ENCODE results near the gene GLMN. TPM values are rescaled to one million over a fixed set of nuclear protein-coding genes. Genes with fewer than 3 reads are reported as not detected.

GLMN gene
- total and polyA plus RNA-seq, 2 experiments from 2014 or later = 10.0 to 16.5 TPM

DNA sequence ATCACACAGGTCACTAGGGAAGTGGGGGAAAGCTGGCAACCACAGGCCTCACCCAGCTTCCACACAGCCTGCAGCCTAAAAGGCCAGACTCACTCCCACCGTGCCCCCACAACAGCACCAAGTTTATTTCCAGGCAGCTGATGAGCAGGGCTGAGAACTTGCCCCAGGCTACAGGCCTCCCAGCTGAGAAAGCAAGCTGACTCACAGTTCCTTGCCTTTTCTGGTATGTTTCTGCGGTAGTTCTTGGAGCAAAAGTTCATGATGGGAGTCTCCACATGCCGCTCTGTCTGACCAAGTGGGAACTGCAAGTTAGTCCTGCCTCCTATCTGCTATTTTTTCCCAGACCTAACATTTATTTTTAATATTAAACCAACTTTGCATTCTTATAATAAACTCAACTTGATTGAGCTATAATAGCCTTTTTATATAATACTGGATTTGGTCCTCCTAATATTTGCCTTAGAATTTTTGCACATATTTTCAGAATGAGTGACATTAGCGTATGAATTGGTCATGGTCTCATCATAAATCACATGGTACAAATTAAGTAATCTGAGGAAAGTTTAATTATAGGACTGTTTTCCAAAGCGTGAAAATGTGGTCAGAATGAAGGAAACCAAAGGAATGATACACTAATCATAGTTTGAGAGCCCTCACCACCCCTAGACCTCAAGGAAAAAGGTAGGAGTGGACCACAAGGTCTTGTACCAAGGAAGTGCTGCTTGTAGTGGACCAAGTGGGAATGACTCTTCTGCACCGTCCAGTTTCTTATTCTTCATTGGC, 30.8 kb upstream of the GLMN start:
- H3K36me3 ChIP-seq (replicated peaks; ENCODE audit: insufficient read depth, low read depth) = peaks cover 9% of the 10 kb centered on the region
- H3K4me1 ChIP-seq (ENCODE audit: insufficient read depth) = no peaks in the 10 kb centered on the region
- WGBS (ENCODE audit: low lambda C conversion rate, missing lambda C conversion rate) = 96% methylated on average over 6 of the region's 6 CpGs
- no peak overlapping the region for H2AFZ ChIP-seq
- H3K4me3 ChIP-seq = no peak overlapping the region
- H3K79me2 ChIP-seq = no peaks in the 10 kb centered on the region
- no peak overlapping the region for H3K27ac ChIP-seq
- H4K20me1 ChIP-seq (ENCODE audit: insufficient read depth, poor library complexity, severe bottlenecking) = no peaks in the 10 kb centered on the region
- no peak overlapping the region for H3K4me2 ChIP-seq
- H3K9me2 ChIP-seq (replicated peaks; ENCODE audit: insufficient read depth) = no peaks in the 10 kb centered on the region
- H3K9me3 ChIP-seq (ENCODE audit: low read depth) = peaks cover 12% of the 10 kb centered on the region
- TF ChIP-seq EZH2 (IDR thresholded peaks at IDR 0.05; ENCODE audit: borderline replicate concordance) (no peak), EZH2phosphoT487 (IDR thresholded peaks at IDR 0.05; ENCODE audit: low read depth, severe bottlenecking, unreplicated experiment) (no peak)
- TF ChIP-seq, protein P1, sequence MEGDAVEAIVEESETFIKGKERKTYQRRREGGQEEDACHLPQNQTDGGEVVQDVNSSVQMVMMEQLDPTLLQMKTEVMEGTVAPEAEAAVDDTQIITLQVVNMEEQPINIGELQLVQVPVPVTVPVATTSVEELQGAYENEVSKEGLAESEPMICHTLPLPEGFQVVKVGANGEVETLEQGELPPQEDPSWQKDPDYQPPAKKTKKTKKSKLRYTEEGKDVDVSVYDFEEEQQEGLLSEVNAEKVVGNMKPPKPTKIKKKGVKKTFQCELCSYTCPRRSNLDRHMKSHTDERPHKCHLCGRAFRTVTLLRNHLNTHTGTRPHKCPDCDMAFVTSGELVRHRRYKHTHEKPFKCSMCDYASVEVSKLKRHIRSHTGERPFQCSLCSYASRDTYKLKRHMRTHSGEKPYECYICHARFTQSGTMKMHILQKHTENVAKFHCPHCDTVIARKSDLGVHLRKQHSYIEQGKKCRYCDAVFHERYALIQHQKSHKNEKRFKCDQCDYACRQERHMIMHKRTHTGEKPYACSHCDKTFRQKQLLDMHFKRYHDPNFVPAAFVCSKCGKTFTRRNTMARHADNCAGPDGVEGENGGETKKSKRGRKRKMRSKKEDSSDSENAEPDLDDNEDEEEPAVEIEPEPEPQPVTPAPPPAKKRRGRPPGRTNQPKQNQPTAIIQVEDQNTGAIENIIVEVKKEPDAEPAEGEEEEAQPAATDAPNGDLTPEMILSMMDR (IDR thresholded peaks at IDR 0.05; ENCODE audit: poor library complexity) = no peak
- H3K27me3 ChIP-seq = no peaks in the 10 kb centered on the region
- no peak for DNase-seq (ENCODE audit: low spot score)

DNA sequence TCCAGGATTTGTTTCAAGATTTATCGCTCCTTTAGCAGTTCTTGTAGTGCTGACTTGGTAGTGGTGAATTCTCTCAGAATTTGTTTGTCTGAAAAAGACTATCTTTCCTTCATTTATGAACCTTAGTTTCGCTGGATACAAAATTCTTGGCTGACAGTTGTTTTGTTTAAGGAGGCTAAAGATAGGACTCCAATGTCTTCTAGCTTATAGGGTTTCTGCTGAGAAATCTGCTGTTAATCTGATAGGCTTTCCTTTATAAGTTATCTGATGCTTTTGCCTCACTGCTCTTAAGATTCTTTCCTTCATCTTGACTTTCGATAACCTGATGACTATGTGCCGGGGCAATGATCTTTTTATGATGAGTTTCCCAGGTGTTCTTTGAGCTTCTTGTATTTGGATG, 29.0 kb upstream of the GLMN start:
- no peak overlapping the region for H2AFZ ChIP-seq

DNA sequence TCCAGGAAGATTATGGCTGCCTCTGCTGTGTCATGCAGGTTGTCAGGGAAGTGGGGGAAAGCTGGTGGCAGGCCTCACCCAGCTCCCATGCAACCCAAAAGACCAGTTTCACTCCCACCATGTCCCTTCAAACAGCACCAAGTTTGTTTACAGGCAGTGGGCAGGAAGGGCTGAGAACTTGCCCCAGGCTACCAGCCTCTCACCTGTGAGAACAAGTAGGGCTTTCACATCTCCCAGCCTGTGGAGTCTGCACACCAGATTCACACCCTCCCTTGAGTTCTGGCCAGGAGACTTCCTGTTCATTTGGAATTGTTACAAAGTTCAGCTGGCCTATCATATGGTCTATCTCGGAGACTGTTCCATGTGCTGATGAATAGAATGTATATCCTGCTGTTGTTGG, 27.9 kb upstream of the GLMN start:
- Histone ChIP-seq H3K79me2 (no peaks in the 10 kb centered on the region), H3K4me2 (no peak overlapping the region), H3K27me3 (no peaks in the 10 kb centered on the region), H3K4me1 (ENCODE audit: insufficient read depth) (no peaks in the 10 kb centered on the region), H4K20me1 (ENCODE audit: insufficient read depth, poor library complexity, severe bottlenecking) (no peaks in the 10 kb centered on the region), H2AFZ (no peak overlapping the region), H3K27ac (no peak overlapping the region), H3K36me3 (replicated peaks; ENCODE audit: insufficient read depth, low read depth) (peaks cover 9% of the 10 kb centered on the region), H3K4me3 (no peak overlapping the region), H3K9me2 (replicated peaks; ENCODE audit: insufficient read depth) (no peaks in the 10 kb centered on the region), H3K9me3 (ENCODE audit: low read depth) (peaks cover 12% of the 10 kb centered on the region)
- TF ChIP-seq, protein P1 (IDR thresholded peaks at IDR 0.05; ENCODE audit: poor library complexity) = no peak
- TF ChIP-seq EZH2 (IDR thresholded peaks at IDR 0.05; ENCODE audit: borderline replicate concordance) (no peak), EZH2phosphoT487 (IDR thresholded peaks at IDR 0.05; ENCODE audit: low read depth, severe bottlenecking, unreplicated experiment) (no peak)
- WGBS (ENCODE audit: low lambda C conversion rate, missing lambda C conversion rate) = 95% methylated on average over 1 of the region's 1 CpG
- no peak for DNase-seq (ENCODE audit: low spot score)

More for the DNA sequence above, 29.0 kb upstream of the GLMN start:
- peaks cover 9% of the 10 kb centered on the region for H3K36me3 ChIP-seq (replicated peaks; ENCODE audit: insufficient read depth, low read depth)
- no peak overlapping the region for H3K27ac ChIP-seq
- no peak overlapping the region for H3K4me3 ChIP-seq
- 95% methylated on average over 4 of the region's 4 CpGs for WGBS (ENCODE audit: low lambda C conversion rate, missing lambda C conversion rate)
- no peak overlapping the region for H3K4me2 ChIP-seq
- DNase-seq (ENCODE audit: low spot score) = no peak
- no peaks in the 10 kb centered on the region for H3K9me2 ChIP-seq (replicated peaks; ENCODE audit: insufficient read depth)
- peaks cover 12% of the 10 kb centered on the region for H3K9me3 ChIP-seq (ENCODE audit: low read depth)
- H3K4me1 ChIP-seq (ENCODE audit: insufficient read depth) = no peaks in the 10 kb centered on the region
- no peaks in the 10 kb centered on the region for H3K79me2 ChIP-seq
- no peaks in the 10 kb centered on the region for H3K27me3 ChIP-seq
- H4K20me1 ChIP-seq (ENCODE audit: insufficient read depth, poor library complexity, severe bottlenecking) = no peaks in the 10 kb centered on the region
- TF ChIP-seq, protein P1 (IDR thresholded peaks at IDR 0.05; ENCODE audit: poor library complexity) = no peak
- TF ChIP-seq EZH2 (IDR thresholded peaks at IDR 0.05; ENCODE audit: borderline replicate concordance) (no peak), EZH2phosphoT487 (IDR thresholded peaks at IDR 0.05; ENCODE audit: low read depth, severe bottlenecking, unreplicated experiment) (no peak)

All from hepatocyte (in vitro differentiated cells).